HG02870 (cell line): ENCODE measurements around the gene FRS2.

Experiments
- ATAC-seq: cut with Tn5 transposase; IDR thresholded peaks from one replicate; pipeline ENCODE4 v1.9.1; 2021; ENCODE audit warnings: mild to moderate bottlenecking, moderate library complexity; ENCODE audit not compliant: unreplicated experiment

FRS2 gene

DNA sequence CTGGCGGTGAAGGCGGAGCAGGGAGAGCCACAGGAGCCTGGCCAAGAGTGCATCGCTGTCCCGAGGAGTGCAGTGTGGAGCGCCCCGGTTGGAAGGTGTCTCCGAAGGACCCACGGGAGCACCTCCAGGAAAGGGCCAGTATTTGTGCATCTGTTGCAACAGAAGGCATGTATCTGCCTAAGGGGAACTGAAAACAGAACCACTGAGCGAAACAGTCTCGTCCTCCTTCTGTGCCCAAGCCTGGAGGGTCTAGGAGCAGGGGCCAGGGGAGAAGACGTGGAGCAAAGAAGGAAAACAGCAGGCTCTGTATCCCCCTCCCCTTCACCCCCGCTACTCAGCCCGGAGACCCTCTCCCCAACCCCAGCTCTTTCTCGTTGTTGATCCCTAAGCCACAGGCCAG lies 145.8 kb downstream of the FRS2 start:
- ATAC-seq, result no peak

DNA sequence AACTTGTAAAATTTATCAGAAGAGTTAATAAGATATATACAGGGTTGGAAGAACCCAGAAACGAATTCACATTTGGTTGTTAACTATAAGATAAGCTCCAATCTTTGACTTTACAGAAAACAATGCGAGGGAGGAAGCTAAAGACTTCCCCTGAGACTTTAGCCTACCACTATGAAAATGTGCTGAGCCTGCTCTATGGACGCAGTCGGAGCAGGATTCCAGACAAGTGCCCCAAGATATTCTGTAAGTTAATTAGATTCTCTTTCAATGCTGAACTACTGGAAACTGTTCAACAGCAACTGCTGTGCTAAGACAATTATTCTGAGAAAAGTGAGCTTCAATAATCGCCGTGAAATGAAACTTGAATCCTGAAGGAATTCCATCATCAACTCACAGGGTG lies 148.9 kb downstream of the FRS2 start:
- no peak for ATAC-seq

DNA sequence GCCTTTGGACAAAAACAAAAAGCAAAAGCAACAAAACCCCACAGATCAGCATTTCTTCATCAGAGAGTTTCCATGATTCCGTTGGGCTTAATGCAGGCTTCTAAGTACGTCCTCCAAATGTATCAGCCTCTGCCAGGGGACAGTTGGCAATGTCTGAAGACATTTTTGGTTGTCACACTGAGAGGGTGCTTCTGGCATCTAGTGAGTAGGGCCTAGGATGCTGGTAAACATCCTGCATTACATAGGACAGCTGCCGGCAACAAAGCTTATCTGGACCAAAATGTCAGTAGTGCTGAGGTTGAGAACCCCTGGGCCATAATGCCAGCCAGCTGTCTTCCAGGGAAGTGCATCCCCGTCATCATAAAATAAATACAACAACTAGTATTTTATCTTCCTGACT lies 149.9 kb downstream of the FRS2 start:
- ATAC-seq, result no peak

GRCh38 chr12:69620921-69621320 lies 150.7 kb downstream of the FRS2 start:
- no peak for ATAC-seq

DNA sequence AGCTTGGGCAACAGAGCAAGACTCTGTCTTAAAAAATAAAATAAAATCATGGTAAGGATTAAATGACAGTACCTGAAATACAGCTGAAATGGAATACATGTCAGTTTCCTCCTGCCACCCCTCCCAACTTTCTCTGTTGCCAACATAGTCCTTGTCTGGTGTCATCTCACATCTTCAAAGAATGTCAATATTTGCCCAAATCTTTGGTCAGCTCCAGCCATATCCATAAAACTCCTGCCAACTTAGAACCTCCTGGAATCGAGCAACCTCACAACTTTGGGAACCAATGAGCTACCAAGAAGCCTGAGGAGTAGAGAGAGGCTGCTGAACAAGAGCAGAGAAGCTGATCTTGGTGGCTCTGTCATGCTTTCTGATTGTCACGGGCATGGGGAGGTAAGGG lies 151.4 kb downstream of the FRS2 start:
- ATAC-seq, result no peak

DNA sequence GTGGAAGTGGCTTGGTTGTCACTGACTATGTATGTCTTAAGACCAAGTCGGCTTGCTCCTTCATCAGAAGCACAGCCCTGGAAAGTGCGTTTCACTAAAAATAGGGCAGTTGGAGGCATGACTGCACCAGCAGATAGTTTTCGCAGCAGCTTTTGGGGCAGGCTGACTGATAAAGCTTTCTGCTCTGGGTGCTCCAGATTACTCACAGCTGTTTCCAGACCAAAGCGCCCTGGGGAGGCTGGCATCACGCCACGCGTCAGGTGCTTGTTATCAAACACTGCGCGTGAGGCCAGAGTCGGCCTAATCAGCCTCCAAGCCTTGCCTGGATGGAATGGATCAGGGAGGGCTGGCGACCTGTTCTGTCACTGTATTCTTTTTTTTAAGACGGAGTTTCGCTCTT lies 153.8 kb downstream of the FRS2 start:
- ATAC-seq, result no peak

DNA sequence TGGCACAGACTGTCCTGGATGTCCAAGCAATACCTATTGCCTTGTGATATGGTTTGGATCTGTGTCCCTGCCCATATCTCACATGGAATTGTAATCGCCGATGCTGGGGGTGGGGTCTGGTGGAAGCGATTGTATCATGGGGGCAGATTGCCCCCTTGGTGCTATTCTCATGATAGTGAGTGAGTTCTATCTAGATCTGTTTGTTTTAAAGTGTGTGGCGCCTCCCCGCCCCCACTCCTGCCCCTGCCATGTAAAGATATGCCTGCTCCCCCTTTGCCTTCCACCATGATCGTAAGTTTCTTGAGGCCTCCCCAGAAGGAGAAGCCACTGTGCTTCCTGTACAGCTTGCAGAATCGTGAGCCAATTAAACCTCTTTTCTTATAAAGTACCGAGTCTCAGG lies 157.3 kb downstream of the FRS2 start:
- no peak for ATAC-seq
